ENCODE results near the gene LRRC34.

The LRRC34 gene

DNA sequence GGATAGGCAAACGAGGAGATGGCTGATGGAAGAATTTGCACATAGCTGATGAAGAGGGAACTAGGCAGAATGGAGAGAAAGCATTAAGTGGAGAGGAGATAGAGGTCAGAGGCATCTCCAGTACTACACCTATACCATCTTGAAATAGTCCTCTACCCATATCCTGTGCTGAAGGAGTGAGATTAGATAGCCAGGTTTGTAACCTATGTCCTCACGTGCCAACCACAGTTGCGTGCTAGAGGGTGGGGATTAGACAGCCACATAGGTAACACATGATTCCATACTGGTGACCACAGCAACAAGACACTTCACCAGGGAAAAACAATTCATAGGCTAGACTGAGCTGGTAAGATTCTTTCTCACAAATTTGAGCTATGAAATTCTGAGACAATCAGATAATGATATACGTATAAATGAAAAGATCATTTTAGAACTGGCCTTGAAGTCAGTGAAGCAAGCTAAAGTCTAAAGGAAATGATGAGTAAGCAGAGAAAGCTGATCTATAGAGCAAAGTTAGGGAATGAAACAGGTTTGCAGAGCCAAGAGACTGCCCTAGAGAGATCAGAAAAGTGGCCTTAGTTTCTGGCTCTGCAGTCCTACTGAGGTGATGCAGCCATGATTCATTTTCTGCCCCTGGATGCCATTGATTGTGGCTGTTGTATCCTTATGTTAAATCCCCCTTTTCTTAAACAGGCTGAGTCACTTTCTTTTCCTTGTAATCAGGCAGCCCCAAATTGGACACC is 21.8 kb downstream of the LRRC34 start:
- Mint-ChIP-seq H3K4me3 (no peak overlapping the region), H3K36me3 (peaks cover 13 to 36% of the 10 kb centered on the region in 2 donors), H3K9me3 (no peaks in the 10 kb centered on the region), H3K27me3 (no peaks in the 10 kb centered on the region), H3K4me1 (peaks cover 6 to 11% of the 10 kb centered on the region in 2 donors), H3K27ac (no peak overlapping the region)
- no peak for DNase-seq
- ATAC-seq (replicated peaks) = peak in 1 of 2 donors; percentile 38

DNA sequence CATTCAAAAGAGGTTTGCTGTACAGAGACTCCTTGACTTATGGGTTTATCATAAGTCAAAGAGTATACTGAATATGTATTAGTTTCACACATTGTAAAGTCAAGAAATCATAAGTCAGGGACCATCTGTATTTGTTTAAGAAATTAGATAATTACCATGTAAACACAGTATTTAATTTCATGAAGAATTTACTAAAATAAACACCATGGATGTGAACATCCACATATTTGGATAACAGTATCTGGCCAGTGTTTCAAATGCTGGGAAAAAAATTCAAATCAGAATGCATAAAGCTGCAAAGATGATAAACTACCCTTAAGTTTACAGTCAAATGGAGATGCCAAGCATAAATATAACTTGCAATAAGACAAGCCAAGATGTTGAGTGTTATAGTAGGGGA is 22.5 kb downstream of the LRRC34 start:
- Mint-ChIP-seq H3K4me3 (no peak overlapping the region), H3K9me3 (no peaks in the 10 kb centered on the region), H3K4me1 (peaks cover 6 to 11% of the 10 kb centered on the region in 2 donors), H3K36me3 (peaks cover 14 to 42% of the 10 kb centered on the region in 2 donors), H3K27ac (no peak overlapping the region), H3K27me3 (no peaks in the 10 kb centered on the region)
- DNase-seq (no peak), ATAC-seq (replicated peaks) (no peak)

DNA sequence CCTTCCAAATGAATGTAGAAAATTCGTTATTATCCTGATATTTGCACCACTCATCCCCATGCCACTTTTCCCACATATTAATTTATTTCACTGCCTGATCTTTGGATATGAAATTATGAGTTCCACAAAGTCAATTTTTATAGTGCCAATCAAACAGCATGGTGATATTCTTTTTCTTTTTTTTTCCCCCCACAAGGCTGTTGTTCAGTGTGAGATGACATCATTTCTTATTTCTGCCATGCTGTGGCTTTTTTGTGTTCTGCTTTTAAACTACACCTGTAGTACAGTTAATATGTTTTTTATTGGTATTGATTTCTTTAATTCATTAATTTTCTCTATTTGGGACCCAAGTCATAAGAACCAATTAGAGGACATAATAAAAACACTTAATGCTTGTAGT is 24.9 kb downstream of the LRRC34 start:
- no peaks in the 10 kb centered on the region for H3K9me3 Mint-ChIP-seq
- H3K36me3 Mint-ChIP-seq = peaks cover 13 to 37% of the 10 kb centered on the region in 2 donors
- no peak overlapping the region for H3K4me3 Mint-ChIP-seq
- no peaks in the 10 kb centered on the region for H3K27me3 Mint-ChIP-seq
- no peak overlapping the region for H3K27ac Mint-ChIP-seq
- no peak for ATAC-seq (replicated peaks)
- peaks cover 6 to 11% of the 10 kb centered on the region in 2 donors for H3K4me1 Mint-ChIP-seq
- no peak for DNase-seq

DNA sequence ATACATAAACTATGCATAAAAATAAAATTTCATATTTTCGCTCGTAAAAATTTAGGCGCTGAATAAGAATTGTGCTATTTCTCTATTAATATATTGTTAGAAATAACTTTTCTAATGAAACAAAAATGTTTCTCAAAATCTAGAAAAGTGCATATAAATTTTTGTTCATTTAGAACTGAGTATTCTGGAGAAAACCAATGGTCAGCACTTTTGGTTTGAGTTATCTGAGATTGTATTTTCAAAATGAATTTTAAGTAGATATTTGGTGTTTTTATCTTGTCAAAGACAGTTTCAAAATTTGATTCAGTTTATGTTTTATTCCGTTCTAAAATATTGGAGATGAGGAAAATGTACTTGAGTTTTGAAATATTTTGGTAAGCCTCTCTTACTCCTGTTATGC is 25.6 kb downstream of the LRRC34 start:
- Mint-ChIP-seq H3K9me3 (no peaks in the 10 kb centered on the region), H3K27me3 (no peaks in the 10 kb centered on the region), H3K27ac (no peak overlapping the region), H3K4me1 (peaks cover 6 to 11% of the 10 kb centered on the region in 2 donors), H3K36me3 (peaks cover 8 to 35% of the 10 kb centered on the region in 2 donors), H3K4me3 (no peak overlapping the region)
- DNase-seq (no peak), ATAC-seq (replicated peaks) (no peak)

DNA sequence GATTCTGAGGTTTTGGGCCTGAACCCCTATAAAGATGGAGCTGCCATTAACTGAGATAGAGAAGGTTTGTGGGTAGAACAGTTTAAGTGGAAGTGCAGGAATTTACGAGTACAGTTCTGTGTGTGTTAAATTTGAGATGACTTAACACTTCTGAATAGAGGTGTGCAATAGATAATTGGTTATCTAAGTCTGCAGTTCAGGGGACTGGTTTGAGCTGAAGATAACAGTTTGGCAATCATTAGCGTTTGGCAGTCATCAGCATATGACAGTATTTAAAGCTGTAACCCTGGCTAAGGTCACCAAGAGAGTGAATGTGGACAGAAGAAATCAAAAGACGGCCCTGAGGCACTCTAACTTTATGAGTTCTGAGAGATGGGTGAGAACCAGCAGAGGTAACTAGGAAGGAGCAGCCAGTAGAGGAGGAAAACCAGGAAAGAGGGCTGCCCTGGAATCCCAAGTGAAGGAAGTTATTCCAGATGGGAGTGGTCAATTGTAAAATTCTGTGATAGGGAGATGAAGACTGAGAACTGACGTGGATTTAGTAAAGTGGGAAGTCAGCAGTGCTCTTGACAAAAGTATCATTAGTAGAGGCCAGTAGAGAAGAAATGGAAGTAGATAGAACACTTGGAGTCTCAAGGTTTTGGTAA is 31.4 kb downstream of the LRRC34 start:
- ATAC-seq (replicated peaks) (no peak), DNase-seq (no peak)
- Mint-ChIP-seq H3K9me3 (no peaks in the 10 kb centered on the region), H3K27ac (peak overlapping the region; percentile 10), H3K4me1 (peaks cover 22 to 35% of the 10 kb centered on the region in 2 donors), H3K4me3 (no peak overlapping the region), H3K36me3 (peaks cover 31 to 48% of the 10 kb centered on the region in 2 donors), H3K27me3 (no peaks in the 10 kb centered on the region)

DNA sequence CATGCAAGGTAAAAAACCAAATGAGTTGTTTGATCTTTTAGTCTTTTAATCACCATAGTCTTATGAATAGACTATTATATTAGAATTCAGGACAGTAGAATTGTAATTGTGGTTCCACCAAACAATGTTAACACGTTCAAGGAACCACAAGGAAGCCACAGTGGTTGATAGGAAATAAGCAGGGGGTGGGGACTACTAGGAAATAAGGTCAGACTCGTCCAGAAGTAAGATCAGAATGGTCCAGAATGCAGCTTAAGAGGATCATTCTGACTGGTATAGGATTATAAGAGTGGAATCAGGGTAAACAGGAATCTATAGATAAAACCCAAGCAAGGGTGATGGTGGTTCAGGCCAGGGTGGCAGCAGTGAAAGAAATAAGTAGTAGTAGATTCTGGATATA is 32.0 kb downstream of the LRRC34 start:
- H3K9me3 Mint-ChIP-seq = no peaks in the 10 kb centered on the region
- peaks cover 27 to 48% of the 10 kb centered on the region in 2 donors for H3K36me3 Mint-ChIP-seq
- H3K4me3 Mint-ChIP-seq = no peak overlapping the region
- no peak overlapping the region for H3K27ac Mint-ChIP-seq
- DNase-seq (no peak), ATAC-seq (replicated peaks) (no peak)
- peaks cover 22 to 35% of the 10 kb centered on the region in 2 donors for H3K4me1 Mint-ChIP-seq
- H3K27me3 Mint-ChIP-seq = no peaks in the 10 kb centered on the region

DNA sequence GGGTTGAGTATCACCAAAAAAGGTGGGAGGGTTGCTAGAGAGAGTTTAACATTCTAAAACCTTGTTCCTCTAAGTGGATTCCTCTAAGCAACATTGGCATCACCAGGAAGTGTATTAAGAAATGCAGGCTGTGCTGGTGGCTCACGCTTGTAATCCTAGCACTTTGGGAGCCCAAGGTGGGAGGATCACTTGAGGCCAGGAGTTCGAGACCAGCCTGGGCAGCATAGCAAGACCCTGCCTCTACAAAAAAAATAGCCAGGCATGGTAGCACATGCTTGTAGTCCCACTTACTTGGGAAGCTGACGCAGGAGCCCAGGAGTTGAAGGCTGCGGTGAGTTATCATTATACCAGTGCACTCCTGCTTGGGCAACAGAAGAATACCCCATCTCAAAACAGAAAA is 34.9 kb downstream of the LRRC34 start:
- no peak overlapping the region for H3K4me3 Mint-ChIP-seq
- H3K27ac Mint-ChIP-seq = no peak overlapping the region
- no peaks in the 10 kb centered on the region for H3K27me3 Mint-ChIP-seq
- H3K9me3 Mint-ChIP-seq = no peaks in the 10 kb centered on the region
- H3K4me1 Mint-ChIP-seq = peaks cover 28 to 53% of the 10 kb centered on the region in 2 donors
- ATAC-seq (replicated peaks) (no peak), DNase-seq (no peak)
- peaks cover 35 to 61% of the 10 kb centered on the region in 2 donors for H3K36me3 Mint-ChIP-seq

DNA sequence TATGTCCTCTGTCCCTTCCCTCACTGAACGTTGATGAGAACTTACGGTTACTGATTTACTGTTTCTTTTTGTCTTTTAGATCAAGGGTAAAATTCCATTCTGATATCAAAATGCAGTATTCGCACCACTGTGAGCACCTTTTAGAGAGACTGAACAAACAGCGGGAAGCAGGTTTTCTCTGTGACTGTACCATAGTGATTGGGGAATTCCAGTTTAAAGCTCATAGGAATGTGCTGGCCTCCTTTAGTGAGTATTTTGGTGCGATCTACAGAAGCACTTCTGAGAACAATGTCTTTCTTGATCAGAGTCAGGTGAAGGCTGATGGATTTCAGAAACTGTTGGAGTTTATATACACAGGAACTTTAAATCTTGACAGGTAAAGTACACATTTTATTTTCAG is 38.5 kb downstream of the LRRC34 start:
- Mint-ChIP-seq H3K27ac (peak overlapping the region; percentile 99), H3K27me3 (no peaks in the 10 kb centered on the region), H3K4me3 (peak overlapping the region; percentile 95 to 100), H3K36me3 (peaks cover 19 to 50% of the 10 kb centered on the region in 2 donors), H3K4me1 (peaks cover 18 to 50% of the 10 kb centered on the region in 2 donors), H3K9me3 (no peaks in the 10 kb centered on the region)
- DNase-seq (no peak), ATAC-seq (replicated peaks) (no peak)

DNA sequence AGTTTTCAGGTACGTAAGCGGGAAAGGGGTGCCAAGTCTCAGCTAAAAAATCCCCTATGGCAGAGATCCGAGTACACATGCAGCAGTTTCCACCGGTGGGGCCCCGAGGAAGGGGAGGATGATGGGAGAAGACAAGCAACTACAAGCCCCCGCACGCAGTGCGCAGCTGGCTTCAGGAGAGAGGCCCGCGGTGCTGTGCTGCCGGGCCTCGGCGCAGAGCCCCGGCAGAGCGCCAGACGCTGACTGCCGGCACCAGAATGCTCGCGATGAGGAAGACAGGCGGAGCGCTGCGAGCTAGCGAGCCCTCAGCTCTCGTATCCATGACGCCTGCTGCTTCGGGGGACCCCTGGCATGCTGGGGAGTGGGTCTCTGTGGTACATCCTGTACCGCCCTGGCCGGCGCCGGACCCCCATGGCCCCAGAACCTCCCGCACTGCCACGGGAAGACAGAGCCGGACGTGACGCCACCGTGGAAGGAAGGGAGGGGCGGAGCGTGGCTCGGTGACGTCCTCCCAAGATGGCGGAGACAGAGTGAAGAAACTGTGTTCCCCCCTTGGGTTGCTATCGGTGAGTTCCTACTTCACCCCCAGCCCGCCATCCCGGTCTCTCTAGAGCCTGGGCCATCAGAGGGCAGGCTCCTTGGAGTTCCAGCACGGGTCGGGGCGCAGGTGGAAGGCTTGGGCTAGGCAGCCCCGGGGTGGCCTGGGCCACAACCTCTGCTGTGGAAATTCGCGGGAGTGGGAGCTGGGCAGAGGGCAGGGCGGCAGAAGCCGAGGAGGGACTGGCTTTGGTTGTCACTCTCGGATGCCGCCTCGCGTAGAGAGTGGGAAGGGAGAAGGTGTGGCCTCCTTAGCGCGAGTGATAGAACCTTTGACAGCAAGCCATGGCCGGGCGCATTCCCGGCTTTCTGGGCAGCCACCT is 39.5 kb downstream of the LRRC34 start, which contains the start of gene MYNN:
Gene MYNN, plus strand, starts transcription at position 500 of the 920 bp plus-strand sequence. CDS start 900 bp downstream, outside the sequence.
- Mint-ChIP-seq H3K36me3 (peaks cover 15 to 45% of the 10 kb centered on the region in 2 donors), H3K4me1 (peaks cover 15 to 42% of the 10 kb centered on the region in 2 donors), H3K9me3 (no peaks in the 10 kb centered on the region), H3K27ac (peak within 1 kb of the TSS; percentile 99), H3K27me3 (no peaks in the 10 kb centered on the region), H3K4me3 (peak within 1 kb of the TSS; percentile 95 to 100)
- peak; percentile 89 for DNase-seq
- peak; percentile 84 for ATAC-seq (replicated peaks)

DNA sequence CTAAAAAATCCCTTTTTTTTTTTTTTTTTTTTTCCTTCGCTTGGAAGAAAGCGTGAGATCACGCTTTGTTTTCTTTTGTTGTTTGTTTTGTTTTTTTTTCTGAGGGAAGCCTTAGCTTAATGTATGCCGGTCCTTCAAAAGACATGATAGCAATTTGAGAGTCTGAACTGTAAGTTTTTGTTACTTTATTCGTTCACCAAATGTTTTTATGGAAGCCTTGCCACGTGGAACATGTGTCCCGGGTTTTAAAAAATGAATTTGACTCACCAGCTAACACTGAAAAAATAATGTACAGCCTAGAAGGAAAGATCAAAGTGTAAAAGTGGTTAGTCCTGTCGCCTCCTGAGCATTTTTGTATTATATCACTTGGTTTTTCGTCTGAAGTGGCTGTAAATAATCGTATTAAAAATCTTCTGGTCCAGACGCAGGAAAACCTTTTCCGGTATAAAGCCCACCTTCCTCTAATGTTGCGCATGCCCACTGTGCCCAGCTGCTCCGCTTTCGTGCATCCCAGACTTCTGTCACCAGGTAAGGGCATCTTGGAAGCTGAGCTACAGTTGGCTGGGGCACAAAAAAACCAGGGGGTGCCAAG is 40.3 kb downstream of the LRRC34 start:
- Mint-ChIP-seq H3K4me1 (peaks cover 12 to 35% of the 10 kb centered on the region in 2 donors), H3K4me3 (peak overlapping the region; percentile 95 to 100), H3K27me3 (no peaks in the 10 kb centered on the region), H3K9me3 (no peaks in the 10 kb centered on the region), H3K36me3 (peaks cover 15 to 40% of the 10 kb centered on the region in 2 donors), H3K27ac (peak overlapping the region; percentile 99)
- DNase-seq (no peak), ATAC-seq (replicated peaks) (peak; percentile 43 to 48)

DNA sequence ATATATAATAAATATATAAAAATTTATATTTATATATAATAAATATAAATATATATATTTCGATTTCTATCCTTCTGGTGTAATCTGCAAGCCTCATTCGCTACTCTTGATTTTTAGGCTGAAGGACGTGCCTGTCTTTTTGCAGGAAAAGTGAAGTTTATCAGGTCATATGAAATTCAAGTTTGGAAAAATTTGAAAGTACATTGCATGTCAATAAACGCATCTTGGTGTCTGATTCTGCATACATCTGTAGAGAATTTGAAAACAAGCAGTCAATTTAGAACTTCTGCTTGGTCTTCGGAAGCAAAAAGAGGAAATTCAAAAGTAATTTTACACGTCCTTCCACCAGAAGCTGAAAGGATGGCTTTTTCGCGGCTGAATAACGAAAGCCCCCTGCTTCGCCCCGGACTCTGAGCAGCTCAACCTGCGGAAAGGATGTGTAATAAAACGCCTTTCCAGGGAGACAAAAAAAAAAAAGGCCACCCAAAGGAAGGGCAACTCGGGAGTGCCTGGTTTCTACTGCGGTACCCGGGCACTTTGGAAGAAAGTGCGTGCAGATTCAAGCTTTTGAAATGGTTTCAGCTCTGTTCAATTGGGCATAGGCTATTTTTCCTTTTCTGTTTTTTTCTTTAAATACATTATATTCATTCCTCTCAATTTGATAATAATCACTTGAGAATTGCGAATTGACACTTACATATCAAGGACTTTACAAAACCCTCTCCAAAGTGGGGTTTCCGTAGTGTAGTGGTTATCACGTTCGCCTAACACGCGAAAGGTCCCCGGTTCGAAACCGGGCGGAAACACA is 41.0 kb downstream of the LRRC34 start:
- H3K4me1 Mint-ChIP-seq = peaks cover 10 to 31% of the 10 kb centered on the region in 2 donors
- DNase-seq = peak; percentile 50
- peak overlapping the region; percentile 99 for H3K27ac Mint-ChIP-seq
- no peaks in the 10 kb centered on the region for H3K9me3 Mint-ChIP-seq
- peak; percentile 20 to 24 for ATAC-seq (replicated peaks)
- peaks cover 11 to 38% of the 10 kb centered on the region in 2 donors for H3K36me3 Mint-ChIP-seq
- peak overlapping the region; percentile 95 to 100 for H3K4me3 Mint-ChIP-seq
- H3K27me3 Mint-ChIP-seq = no peaks in the 10 kb centered on the region

DNA sequence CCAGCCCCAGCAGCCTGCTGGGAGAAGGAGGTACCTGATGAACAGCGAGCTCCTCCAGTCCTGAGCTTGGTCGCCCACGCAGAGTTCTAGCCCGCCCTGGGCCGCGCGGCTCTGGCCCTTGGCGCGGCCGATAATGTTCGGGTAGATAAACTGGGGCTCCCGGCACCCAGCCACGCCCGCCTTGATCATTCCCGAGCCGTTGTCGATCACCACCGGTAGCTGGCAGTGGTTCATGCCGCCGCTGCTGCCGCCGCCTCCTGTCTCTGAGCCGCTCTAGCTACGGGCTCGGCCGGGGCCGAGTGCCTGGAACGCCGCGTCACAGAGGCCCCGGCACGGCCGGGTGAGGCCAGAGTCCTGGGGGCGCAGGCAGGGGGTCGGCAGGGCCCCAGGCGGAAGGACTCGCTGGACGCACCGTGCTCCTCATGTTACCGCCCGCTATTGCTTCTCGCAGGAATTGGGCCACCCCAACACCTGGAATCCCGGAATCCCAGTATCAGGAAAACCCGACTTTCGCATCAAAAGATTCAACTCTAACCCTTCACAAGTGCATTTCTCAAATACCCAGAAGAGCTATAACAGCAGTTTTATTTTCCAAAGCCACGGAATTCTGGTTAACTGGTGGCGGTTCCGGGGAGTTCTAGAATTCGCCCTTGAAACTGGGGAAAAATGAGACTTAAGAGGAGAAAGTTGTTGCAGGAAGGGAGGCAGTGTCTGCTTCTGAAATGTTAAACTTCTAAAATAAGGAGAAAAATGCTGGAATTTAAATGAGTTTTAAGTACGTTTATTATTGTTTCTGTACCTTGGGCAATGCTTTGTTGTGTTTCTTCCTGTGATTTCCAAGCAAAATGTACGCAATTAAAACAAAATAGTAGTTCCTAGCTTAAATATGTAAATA is 43.2 kb downstream of the LRRC34 start, which contains the start of gene ACTRT3:
Gene ACTRT3, minus strand, starts transcription at position 275 of the 895 bp plus-strand sequence. Its CDS starts 41 bp downstream, at position 234.
- ATAC-seq (replicated peaks) = peak; percentile 26 to 31
- Mint-ChIP-seq H3K36me3 (peaks cover 8 to 34% of the 10 kb centered on the region in 2 donors), H3K4me1 (peaks cover 11 to 23% of the 10 kb centered on the region in 2 donors), H3K9me3 (no peaks in the 10 kb centered on the region), H3K27ac (peak within 1 kb of the TSS; percentile 92), H3K27me3 (no peaks in the 10 kb centered on the region), H3K4me3 (peak within 1 kb of the TSS; percentile 89)
- DNase-seq = peak; percentile 64

All from stimulated activated naive B cell treated with anti-CD40 and anti-IgM and Interleukin-4, amounts not matched to agents 10 μg/mL and 1 μg/mL and 100 μg/mL, for 72 hours (primary cell).